ENCODE results near the gene UBE2F.

UBE2F gene

DNA sequence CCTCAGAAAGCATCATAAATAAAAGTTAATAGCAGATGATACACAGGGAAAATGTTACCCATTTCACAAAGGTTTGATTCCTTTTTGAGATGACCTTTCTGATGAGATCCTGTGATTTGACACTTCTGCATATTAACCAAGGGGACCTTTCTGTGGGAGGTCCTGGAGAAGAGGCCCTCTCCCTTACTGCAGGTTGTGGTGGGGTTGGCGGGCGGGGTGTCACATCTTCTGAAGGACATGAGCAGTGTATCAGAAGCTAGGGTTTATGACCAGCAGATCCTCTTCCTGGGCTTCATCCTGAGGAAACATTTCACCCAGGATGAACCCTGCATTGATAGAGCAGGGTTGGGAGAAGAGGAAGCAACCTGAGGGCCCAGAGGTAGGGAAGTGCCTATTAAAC lies 56.8 kb downstream of the UBE2F start:
- no peaks in the 10 kb centered on the region for H3K27me3 ChIP-seq (ENCODE audit: insufficient read depth, poor library complexity, severe bottlenecking)
- no peak overlapping the region for H3K27ac ChIP-seq (ENCODE audit: poor library complexity, severe bottlenecking)
- DNase-seq (ENCODE audit: low spot score) (no peak), ATAC-seq (ENCODE audit: low read depth) (no peak)
- H3K4me1 ChIP-seq (ENCODE audit: insufficient read depth, poor library complexity, severe bottlenecking), result no peaks in the 10 kb centered on the region
- TF ChIP-seq, protein P1, sequence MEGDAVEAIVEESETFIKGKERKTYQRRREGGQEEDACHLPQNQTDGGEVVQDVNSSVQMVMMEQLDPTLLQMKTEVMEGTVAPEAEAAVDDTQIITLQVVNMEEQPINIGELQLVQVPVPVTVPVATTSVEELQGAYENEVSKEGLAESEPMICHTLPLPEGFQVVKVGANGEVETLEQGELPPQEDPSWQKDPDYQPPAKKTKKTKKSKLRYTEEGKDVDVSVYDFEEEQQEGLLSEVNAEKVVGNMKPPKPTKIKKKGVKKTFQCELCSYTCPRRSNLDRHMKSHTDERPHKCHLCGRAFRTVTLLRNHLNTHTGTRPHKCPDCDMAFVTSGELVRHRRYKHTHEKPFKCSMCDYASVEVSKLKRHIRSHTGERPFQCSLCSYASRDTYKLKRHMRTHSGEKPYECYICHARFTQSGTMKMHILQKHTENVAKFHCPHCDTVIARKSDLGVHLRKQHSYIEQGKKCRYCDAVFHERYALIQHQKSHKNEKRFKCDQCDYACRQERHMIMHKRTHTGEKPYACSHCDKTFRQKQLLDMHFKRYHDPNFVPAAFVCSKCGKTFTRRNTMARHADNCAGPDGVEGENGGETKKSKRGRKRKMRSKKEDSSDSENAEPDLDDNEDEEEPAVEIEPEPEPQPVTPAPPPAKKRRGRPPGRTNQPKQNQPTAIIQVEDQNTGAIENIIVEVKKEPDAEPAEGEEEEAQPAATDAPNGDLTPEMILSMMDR (IDR thresholded peaks at IDR 0.05; ENCODE audit: poor library complexity, severe bottlenecking), result no peak
- H3K4me3 ChIP-seq (ENCODE audit: severe bottlenecking), result no peak overlapping the region
- H3K9me3 ChIP-seq (ENCODE audit: severe bottlenecking), result no peaks in the 10 kb centered on the region
- peaks cover 6% of the 10 kb centered on the region for H3K36me3 ChIP-seq (ENCODE audit: low read depth)

DNA sequence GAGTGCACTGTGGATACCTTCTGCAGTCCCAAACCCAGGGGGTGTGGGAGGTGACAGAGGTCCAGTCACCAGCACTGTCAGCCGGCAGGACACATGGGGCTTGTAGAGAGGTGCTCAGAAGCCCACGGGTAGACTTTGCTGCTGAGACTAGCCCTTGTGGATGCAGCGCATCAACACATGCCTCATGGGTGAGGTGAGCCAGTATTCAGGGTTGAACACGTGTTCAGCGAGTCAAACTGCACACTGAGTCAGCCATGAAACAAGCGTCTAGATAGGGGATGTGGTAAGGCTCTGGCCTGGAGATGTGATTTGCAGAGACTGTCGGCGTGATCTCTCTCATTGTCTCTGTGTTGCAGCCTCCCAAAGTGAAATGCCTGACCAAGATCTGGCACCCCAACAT lies 58.2 kb downstream of the UBE2F start:
- H3K4me1 ChIP-seq (ENCODE audit: insufficient read depth, poor library complexity, severe bottlenecking), result no peaks in the 10 kb centered on the region
- H3K27me3 ChIP-seq (ENCODE audit: insufficient read depth, poor library complexity, severe bottlenecking), result no peaks in the 10 kb centered on the region
- TF ChIP-seq, protein P1 (IDR thresholded peaks at IDR 0.05; ENCODE audit: poor library complexity, severe bottlenecking), result no peak
- no peak for DNase-seq (ENCODE audit: low spot score)
- no peak overlapping the region for H3K4me3 ChIP-seq (ENCODE audit: severe bottlenecking)
- peak; percentile 48; the same call in 2 of the 3 replicates for ATAC-seq (ENCODE audit: low read depth)
- no peak overlapping the region for H3K27ac ChIP-seq (ENCODE audit: poor library complexity, severe bottlenecking)
- peaks cover 8% of the 10 kb centered on the region for H3K36me3 ChIP-seq (ENCODE audit: low read depth)
- H3K9me3 ChIP-seq (ENCODE audit: severe bottlenecking), result no peaks in the 10 kb centered on the region

GRCh38 chr2:238025741-238026360 lies 59.0 kb downstream of the UBE2F start:
- peaks cover 8% of the 10 kb centered on the region for H3K36me3 ChIP-seq (ENCODE audit: low read depth)
- TF ChIP-seq, protein P1 (IDR thresholded peaks at IDR 0.05; ENCODE audit: poor library complexity, severe bottlenecking), result no peak

DNA sequence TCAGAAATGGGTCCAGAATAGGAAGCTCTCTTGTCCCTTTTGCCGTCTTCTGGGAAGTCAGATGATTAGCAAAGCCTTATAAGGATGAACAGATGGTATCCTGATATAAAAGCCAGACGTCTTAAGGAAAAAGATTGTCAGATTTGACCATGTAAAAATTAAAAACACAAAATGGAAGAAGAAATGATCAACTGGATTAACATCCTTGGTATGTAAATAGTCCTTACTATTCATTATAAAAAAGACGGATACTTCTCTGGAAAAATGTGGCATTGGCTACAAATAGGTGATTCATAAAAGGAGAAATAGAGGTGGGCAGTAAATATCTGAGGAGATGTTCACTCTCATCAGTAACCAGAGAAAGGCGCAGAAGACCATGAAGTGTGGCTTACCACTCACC lies 60.2 kb downstream of the UBE2F start:
- Histone ChIP-seq H3K4me3 (ENCODE audit: severe bottlenecking) (no peak overlapping the region), H3K27ac (ENCODE audit: poor library complexity, severe bottlenecking) (no peak overlapping the region), H3K36me3 (ENCODE audit: low read depth) (peaks cover 14% of the 10 kb centered on the region), H3K27me3 (ENCODE audit: insufficient read depth, poor library complexity, severe bottlenecking) (no peaks in the 10 kb centered on the region), H3K9me3 (ENCODE audit: severe bottlenecking) (no peaks in the 10 kb centered on the region), H3K4me1 (ENCODE audit: insufficient read depth, poor library complexity, severe bottlenecking) (no peaks in the 10 kb centered on the region)
- TF ChIP-seq, protein P1 (IDR thresholded peaks at IDR 0.05; ENCODE audit: poor library complexity, severe bottlenecking), result no peak
- no peak for DNase-seq (ENCODE audit: low spot score)
- ATAC-seq (ENCODE audit: low read depth), result no peak

More at GRCh38 chr2:238025741-238026360, 59.0 kb downstream of the UBE2F start:
- Histone ChIP-seq H3K9me3 (ENCODE audit: severe bottlenecking) (no peaks in the 10 kb centered on the region), H3K4me3 (ENCODE audit: severe bottlenecking) (no peak overlapping the region), H3K27ac (ENCODE audit: poor library complexity, severe bottlenecking) (no peak overlapping the region), H3K27me3 (ENCODE audit: insufficient read depth, poor library complexity, severe bottlenecking) (no peaks in the 10 kb centered on the region), H3K4me1 (ENCODE audit: insufficient read depth, poor library complexity, severe bottlenecking) (no peaks in the 10 kb centered on the region)
- no peak for DNase-seq (ENCODE audit: low spot score)
- no peak for ATAC-seq (ENCODE audit: low read depth)

Data from RWPE2 (cell line).